Measurements from ENCODE around the gene NDUFAB1. TPM values are rescaled to one million over a fixed set of nuclear protein-coding genes. Genes with fewer than 3 reads are reported as not detected.

Gene NDUFAB1
- total RNA-seq, 1 donor from 2014 or later, result 122 TPM

GRCh38 chr16:23575834-23576233 is 20.3 kb downstream of the NDUFAB1 start:
- Histone ChIP-seq H3K9ac (no peak overlapping the region), H3K4me1 (no peaks in the 10 kb centered on the region), H3K4me2 (no peak overlapping the region), H3K27me3 (no peaks in the 10 kb centered on the region), H3K27ac (no peak overlapping the region), H4K20me1 (ENCODE audit: low read depth) (peaks cover 15% of the 10 kb centered on the region), H3K79me2 (ENCODE audit: low read depth) (no peaks in the 10 kb centered on the region), H3K36me3 (no peaks in the 10 kb centered on the region), H2AFZ (replicated peaks) (no peak overlapping the region), H3F3A (ENCODE audit: low read depth) (peaks cover 7% of the 10 kb centered on the region), H3K9me3 (ENCODE audit: low read depth) (no peaks in the 10 kb centered on the region), H3K4me3 (no peak overlapping the region)
- Mint-ChIP-seq H3K9me3 (no peaks in the 10 kb centered on the region), H3K4me3 (no peak overlapping the region), H3K4me1 (no peaks in the 10 kb centered on the region), H3K27ac (no peak overlapping the region), H3K36me3 (peaks cover 16% of the 10 kb centered on the region), H3K27me3 (ENCODE audit: insufficient read depth, low read depth) (no peaks in the 10 kb centered on the region)
- TF ChIP-seq CTCF (IDR thresholded peaks at IDR 0.05) (no peak), EZH2 (IDR thresholded peaks at IDR 0.05) (no peak), EZH2phosphoT487 (IDR thresholded peaks at IDR 0.05) (no peak)
- no peak for DNase-seq (ENCODE audit: low spot score)

GRCh38 chr16:23573817-23574216 is 22.3 kb downstream of the NDUFAB1 start:
- Mint-ChIP-seq H3K9me3 (no peaks in the 10 kb centered on the region), H3K27me3 (ENCODE audit: insufficient read depth, low read depth) (no peaks in the 10 kb centered on the region), H3K4me1 (no peaks in the 10 kb centered on the region), H3K4me3 (no peak overlapping the region), H3K27ac (no peak overlapping the region), H3K36me3 (peaks cover 16% of the 10 kb centered on the region)
- no peak for TF ChIP-seq EZH2phosphoT487 (IDR thresholded peaks at IDR 0.05)
- TF ChIP-seq CTCF (IDR thresholded peaks at IDR 0.05), result no peak
- TF ChIP-seq EZH2 (IDR thresholded peaks at IDR 0.05), result no peak
- H2AFZ ChIP-seq (replicated peaks), result no peak overlapping the region
- no peak overlapping the region for H3K27ac ChIP-seq
- H3K4me2 ChIP-seq, result no peak overlapping the region
- H3F3A ChIP-seq (ENCODE audit: low read depth), result no peaks in the 10 kb centered on the region
- H3K4me3 ChIP-seq, result no peak overlapping the region
- H3K27me3 ChIP-seq, result no peaks in the 10 kb centered on the region
- H3K4me1 ChIP-seq, result no peaks in the 10 kb centered on the region
- H3K9ac ChIP-seq, result no peak overlapping the region
- H4K20me1 ChIP-seq (ENCODE audit: low read depth), result peaks cover 16% of the 10 kb centered on the region
- DNase-seq (ENCODE audit: low spot score), result no peak
- no peaks in the 10 kb centered on the region for H3K9me3 ChIP-seq (ENCODE audit: low read depth)
- no peaks in the 10 kb centered on the region for H3K79me2 ChIP-seq (ENCODE audit: low read depth)
- no peaks in the 10 kb centered on the region for H3K36me3 ChIP-seq

- no peaks in the 10 kb centered on the region for H3K9me3 Mint-ChIP-seq
- H3K4me2 ChIP-seq, result no peak overlapping the region
- H2AFZ ChIP-seq (replicated peaks), result no peak overlapping the region
- H3K79me2 ChIP-seq (ENCODE audit: low read depth), result no peaks in the 10 kb centered on the region
- H3K4me1 Mint-ChIP-seq, result no peaks in the 10 kb centered on the region
- H3K27ac Mint-ChIP-seq, result no peak overlapping the region
- H3K27me3 ChIP-seq, result no peaks in the 10 kb centered on the region
- H3K4me1 ChIP-seq, result no peaks in the 10 kb centered on the region
- TF ChIP-seq CTCF (IDR thresholded peaks at IDR 0.05), result no peak
- no peak for TF ChIP-seq EZH2 (IDR thresholded peaks at IDR 0.05)
- no peak for TF ChIP-seq EZH2phosphoT487 (IDR thresholded peaks at IDR 0.05)
- no peaks in the 10 kb centered on the region for H3K27me3 Mint-ChIP-seq (ENCODE audit: insufficient read depth, low read depth)
- no peaks in the 10 kb centered on the region for H3F3A ChIP-seq (ENCODE audit: low read depth)
- H3K36me3 Mint-ChIP-seq, result peaks cover 18% of the 10 kb centered on the region
- H3K4me3 Mint-ChIP-seq, result no peak overlapping the region
- peaks cover 16% of the 10 kb centered on the region for H4K20me1 ChIP-seq (ENCODE audit: low read depth)
- H3K27ac ChIP-seq, result no peak overlapping the region
- H3K36me3 ChIP-seq, result no peaks in the 10 kb centered on the region
- H3K9me3 ChIP-seq (ENCODE audit: low read depth), result no peaks in the 10 kb centered on the region
- no peak overlapping the region for H3K4me3 ChIP-seq
- no peak overlapping the region for H3K9ac ChIP-seq
- DNase-seq (ENCODE audit: low spot score), result no peak
These were observed 23.7 kb downstream of the NDUFAB1 start for GRCh38 chr16:23572394-23572793.

Measured in neural progenitor cell (in vitro differentiated cells).